Measurements from ENCODE around the gene CX3CR1.
A peak's percentile ranks its signal among the peaks of the same experiment; 100 is the strongest.
"Not testable (repeated sequence)": the region's sequence is repeated elsewhere in the genome, so short reads cannot be mapped to it uniquely, and the experiment has no call there.

The CX3CR1 gene, protein sequence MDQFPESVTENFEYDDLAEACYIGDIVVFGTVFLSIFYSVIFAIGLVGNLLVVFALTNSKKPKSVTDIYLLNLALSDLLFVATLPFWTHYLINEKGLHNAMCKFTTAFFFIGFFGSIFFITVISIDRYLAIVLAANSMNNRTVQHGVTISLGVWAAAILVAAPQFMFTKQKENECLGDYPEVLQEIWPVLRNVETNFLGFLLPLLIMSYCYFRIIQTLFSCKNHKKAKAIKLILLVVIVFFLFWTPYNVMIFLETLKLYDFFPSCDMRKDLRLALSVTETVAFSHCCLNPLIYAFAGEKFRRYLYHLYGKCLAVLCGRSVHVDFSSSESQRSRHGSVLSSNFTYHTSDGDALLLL

DNA sequence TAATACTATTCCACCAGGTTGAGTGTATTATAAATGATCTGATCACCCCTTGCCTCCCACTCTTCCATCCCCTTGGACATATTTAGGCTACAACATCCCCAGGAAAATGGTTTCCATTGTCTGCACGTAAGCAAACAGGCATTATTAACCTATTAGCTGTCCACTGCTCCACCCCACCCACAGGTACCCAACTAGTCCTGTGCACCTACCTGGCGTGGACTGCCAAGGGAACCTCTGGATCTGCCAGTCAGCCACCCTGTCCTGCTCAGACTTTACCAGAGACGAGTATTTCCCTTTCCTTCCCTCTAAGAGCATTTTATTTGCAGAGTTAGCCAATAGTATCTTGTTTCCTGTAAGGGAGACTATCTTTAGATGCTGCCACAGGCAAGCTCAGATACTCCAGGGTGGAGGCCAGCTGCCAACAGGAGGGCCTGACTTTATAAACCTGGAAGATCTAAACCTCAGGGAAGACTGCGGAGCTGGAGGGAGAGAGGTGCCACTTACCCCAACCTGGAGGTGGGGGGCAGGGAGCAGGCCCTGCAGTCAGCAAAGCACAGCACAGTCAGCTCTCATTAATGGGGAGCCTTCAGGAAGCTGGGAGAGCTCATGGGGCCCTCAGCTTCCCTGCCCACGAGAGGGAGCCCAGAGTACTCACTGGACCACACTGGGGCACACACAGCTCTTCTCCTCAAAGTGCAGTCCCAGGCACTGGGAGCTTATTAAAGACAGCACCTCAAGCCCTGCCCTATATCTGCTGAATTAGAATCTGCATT is at the start of gene CX3CR1:
CX3CR1 (minus strand) TSS at position 292 of the 773 bp plus-strand sequence. CDS start 13,527 bp downstream, outside the sequence.
- DNase-seq (ENCODE audit: low spot score) = no peak

- DNase-seq (ENCODE audit: low spot score) = peak; percentile 18
Observed at GRCh38 chr3:39329493-39329892, 49.7 kb upstream of the CX3CR1 start, which contains the start of gene CCR8. CCR8 (plus strand) TSS chr3:39329709; CDS start chr3:39332332, 2,623 bp downstream.

- peak; percentile 13 for DNase-seq (ENCODE audit: low spot score)
Observed at GRCh38 chr3:39327746-39328349, 48.0 kb upstream of the CX3CR1 start.

DNA sequence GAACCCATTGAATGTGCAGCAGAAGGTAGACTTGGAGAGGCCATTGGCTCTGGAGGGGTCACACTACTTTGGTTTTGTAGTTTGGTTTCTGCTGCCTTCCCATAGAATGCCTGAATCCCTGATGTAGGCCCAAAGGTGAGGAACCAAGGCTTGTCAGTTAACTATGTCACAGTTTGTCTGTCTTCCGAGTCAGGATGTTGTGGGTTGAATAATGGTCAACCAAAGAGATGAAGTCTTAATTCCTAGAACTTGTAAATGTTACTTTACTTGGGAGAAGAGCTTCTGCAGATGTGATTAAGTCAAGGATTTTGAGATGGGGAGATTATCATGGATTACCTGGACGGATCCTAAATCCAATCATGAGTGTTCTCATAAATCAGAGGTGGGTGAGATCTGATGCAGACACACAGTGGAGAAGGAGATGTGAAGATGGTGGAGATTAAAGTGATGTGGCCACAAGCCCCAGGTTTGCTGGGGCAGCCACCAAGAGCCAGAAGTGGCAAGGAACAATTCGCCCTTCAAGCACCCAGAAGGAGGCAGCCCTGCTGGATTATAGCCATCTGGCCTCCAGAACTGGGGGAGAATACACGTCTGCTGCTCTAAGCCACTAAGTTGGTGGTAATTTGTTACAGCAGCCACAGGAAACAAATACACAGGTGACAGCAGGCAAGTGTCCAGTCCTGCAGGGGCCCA is 47.4 kb upstream of the CX3CR1 start:
- no peak for DNase-seq (ENCODE audit: low spot score)

GRCh38 chr3:39325236-39325635 is 45.4 kb upstream of the CX3CR1 start:
- DNase-seq (ENCODE audit: low spot score) = no peak

DNA sequence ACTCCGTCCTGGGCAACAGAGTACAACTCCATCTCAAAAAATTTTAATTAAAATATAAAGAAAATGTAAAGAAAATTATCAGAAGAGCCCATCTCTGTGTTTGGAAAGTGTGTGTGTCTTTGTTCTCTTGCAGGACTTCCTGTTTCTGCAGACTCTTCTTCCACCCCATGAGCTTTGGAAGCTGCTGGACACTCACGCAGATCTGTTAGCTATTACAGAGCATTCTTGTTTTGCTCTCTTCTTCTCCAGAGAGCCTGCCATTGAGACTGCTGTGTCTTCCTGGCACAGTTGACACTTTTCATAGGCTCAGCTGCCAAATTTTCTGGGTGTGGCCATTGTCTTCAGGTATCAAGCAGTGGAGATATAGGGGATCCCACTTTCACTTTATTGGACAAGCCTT is 43.7 kb upstream of the CX3CR1 start:
- no peak for DNase-seq (ENCODE audit: low spot score)

DNA sequence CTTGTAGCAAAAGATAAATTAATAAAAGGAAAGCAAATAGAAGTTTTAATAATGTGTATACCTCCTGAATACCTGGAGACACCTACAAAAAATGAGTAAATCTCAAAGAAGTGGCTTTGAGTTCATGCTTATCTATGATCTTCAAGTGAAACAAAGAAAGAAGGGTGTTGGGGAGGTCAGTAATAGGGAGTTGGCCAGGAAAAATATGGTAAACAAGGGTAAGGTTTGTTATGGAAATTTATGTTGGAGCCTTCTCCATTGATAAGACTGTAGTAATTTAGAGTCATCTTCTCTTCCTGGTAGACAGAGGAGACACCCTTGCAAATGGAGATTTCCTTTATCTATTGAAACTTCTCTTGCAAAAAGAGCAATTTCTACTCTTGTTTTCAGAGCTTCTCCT is 43.1 kb upstream of the CX3CR1 start:
- DNase-seq (ENCODE audit: low spot score) = no peak

DNA sequence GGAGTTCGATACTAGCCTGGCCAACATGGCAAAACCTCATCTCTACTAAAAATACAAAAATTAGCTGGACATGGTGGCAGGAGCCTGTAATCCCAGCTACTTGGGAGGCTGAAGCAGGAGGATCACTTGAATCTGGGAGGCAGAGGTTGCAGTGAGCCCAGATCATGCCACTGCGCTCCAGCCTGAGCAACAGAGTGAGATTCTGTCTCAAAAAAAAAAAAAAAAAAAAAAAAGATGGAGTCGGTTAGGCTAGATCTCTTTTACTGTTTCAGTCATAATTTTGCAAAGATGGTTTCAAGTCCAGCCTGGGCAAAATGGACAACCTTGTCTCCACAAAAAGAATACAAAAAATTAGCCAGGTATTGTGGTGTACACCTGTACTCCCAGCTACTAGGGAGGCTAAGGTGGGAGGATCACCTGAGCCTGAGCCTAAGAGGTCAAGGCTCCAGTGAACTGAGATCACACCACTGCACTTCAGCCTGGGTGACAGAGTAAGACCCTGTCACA is 42.4 kb upstream of the CX3CR1 start:
- not testable (repeated sequence) for DNase-seq (ENCODE audit: low spot score)

DNA sequence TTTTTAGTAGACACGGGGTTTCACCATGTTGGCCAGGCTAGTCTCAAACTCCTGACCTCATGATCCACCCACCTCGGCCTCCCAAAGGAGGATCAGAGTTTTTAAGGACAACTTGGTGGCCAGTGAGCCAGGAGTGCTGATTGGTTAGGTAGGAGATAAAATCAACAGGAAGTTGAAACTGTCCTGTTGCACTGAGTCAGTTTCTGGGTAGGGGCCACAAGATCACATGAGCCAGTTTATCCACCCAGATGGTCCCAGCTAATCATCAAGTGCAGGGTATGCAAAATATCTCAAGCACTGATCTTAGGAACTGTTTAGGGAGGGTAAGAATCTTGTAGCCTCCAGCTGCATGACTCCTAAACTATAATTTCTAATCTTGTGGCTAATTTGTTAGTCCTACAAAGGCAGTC is 41.7 kb upstream of the CX3CR1 start:
- not testable (repeated sequence) for DNase-seq (ENCODE audit: low spot score)

DNA sequence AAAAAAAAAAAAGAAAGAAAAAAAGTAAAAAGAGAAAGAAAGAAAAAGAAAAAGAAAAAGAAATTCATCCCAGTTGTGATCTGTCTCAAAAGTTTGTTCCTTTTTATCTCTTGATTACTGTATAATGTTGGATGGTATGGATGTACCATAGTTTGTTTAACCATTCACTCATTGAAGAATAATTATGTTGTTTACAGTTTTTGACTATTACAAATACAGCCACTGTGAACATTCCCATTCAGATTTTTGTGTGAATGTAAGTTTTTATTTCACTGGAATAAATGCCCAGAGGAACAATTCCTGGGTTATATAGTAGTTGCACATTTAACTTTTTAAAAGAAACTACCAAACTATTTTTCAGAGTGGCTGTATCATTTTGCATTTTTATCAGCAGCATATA is 39.4 kb upstream of the CX3CR1 start:
- DNase-seq (ENCODE audit: low spot score) = no peak

DNA sequence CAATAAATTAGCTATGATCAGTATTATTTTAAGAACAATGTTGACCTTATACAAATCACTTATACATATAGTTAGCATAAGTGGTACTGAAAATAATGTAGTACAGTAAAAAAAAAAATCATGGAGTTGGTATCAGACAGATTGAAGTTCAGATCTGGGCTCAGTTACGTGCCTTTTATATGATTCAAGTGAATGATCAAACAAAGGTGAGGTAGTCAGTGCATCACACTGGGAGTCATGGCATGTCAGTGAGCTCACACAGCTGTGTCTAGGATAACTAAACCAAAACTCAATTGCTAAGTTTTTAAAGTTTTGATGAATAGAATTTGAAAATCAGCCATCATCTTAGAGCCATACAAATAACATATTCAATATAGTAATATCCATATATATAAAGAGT is 38.5 kb upstream of the CX3CR1 start:
- no peak for DNase-seq (ENCODE audit: low spot score)

GRCh38 chr3:39317571-39318169 is 37.8 kb upstream of the CX3CR1 start:
- no peak for DNase-seq (ENCODE audit: low spot score)

- DNase-seq (ENCODE audit: low spot score) = no peak
Observed at GRCh38 chr3:39315420-39315819, 35.6 kb upstream of the CX3CR1 start.

GRCh38 chr3:39313289-39313688 is 33.5 kb upstream of the CX3CR1 start:
- DNase-seq (ENCODE audit: low spot score) = no peak

DNA sequence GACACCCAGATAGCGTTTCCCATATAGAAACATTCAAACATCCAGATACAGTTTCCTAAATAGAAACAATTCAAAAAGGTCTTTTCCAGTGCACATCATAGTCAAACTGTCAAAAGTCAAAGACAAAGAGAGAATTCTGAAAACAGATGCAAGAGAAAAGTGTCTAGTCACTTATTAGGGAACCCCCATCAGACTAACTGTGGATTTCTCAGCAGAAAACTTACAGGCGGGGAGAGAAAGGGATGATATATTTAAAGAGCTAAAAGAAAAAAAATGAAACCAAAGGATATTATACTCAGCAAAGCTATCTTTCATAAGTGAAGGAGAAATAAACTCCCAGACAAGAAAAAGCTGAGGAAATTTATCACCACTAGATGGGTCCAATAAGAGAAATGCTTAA is 22.3 kb upstream of the CX3CR1 start:
- no peak for DNase-seq (ENCODE audit: low spot score)

GRCh38 chr3:39299279-39299678 is 19.4 kb upstream of the CX3CR1 start:
- no peak for DNase-seq (ENCODE audit: low spot score)

DNA sequence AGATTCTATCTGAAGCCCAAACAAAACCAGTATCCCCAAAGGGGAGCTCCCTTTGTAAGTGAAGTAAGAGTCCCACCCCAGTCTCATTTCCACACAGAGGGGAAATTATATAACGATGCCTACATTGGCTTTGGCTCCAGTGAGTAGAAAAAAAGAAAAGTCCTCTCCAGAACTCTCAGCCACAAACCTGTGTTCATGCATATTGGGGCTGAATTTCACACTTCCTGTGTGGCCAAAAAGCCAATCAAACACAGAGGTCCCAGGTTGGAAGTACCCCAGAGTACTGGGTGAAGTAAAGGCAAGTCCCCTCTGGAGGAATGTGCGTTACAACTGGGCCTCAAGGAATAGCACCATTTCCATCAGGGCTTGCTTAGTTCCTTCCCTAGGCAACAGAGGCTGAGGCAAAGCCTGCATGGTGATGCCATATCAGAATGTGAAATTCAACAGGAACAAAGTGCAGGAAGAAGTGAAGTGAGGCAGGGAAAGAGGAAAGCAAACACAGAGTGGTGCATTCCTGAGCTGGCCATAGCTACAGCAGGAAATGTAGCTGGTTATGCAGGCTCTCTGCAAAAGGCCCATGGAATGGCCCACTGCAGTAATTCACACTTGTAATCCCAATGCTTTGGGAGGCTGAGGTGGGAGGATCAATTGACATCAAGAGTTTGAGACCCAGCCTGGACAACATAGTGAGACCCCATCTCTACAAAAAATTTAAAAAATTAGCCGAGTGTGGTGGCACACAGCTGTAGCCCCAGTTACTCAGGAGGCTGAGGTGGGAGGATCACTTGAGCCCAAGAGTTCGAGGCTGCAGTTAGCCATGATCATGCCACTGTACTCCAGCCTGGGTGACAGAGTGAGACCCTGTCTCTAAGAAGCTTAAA is 16.6 kb upstream of the CX3CR1 start:
- DNase-seq (ENCODE audit: low spot score) = no peak

GRCh38 chr3:39295184-39295775 is 15.4 kb upstream of the CX3CR1 start:
- DNase-seq (ENCODE audit: low spot score) = no peak

DNA sequence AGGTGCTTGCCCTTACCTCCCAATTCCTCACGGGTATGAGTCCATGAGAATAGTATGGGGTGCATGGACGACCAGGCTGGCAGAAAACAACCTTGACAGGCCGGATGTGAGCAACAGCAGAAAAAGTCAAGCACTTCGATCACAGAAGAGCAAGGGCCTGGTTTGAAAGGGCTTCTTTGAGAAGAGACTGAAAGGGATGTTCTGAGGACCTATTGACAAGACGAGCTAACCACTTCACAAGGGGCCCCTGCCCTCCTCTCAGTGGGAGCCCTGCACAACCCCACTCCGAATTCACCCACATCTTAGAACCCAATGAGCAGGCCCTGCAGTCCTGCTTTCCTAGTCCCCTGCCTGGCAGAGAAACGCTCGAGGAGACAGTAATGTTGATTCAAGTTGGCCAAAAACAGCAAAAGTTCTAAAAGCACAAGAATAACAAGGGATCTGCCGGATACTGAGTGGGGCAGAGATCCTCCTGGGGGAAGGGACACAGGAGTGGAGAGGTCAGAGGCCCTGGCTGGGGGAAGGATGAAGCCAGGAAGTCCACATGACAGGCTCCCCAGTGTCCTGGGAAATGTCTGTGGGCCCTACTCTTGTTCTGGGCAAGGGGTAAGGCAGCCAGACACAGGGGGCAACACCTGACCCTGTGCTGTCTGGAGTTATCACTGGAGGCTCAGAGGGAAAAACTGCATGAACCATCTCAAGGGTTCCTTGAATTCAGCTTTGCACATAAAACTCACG is 14.8 kb upstream of the CX3CR1 start:
- no peak for DNase-seq (ENCODE audit: low spot score)
